SH-SY5Y (cell line): ENCODE results near the gene PDGFRA.

Experiments
- GATA2 ChIP-seq: IDR thresholded peaks from 2 replicates; pipeline ENCODE4 v1.6.1; 2011; ENCODE audit warnings: mild to moderate bottlenecking, low read depth, low read length
- GATA3 ChIP-seq: IDR thresholded peaks from 2 replicates; pipeline ENCODE4 v1.6.1; 2011; ENCODE audit warnings: low read depth, mild to moderate bottlenecking, low read length, moderate library complexity

- TF ChIP-seq GATA3 (no peak), GATA2 (no peak)
Observed at GRCh38 chr4:54290980-54291379, 61.9 kb downstream of the PDGFRA start.
